Activated naive CD8-positive, alpha-beta T cell treated with anti-CD3 and anti-CD28 coated beads, Interleukin-2, amount 50 U/mL, for 24 hours (primary cell): ENCODE data around the gene ZNF22.

Experiments
- ATAC-seq: fragments of 150-1000 bp; cut with Tn5 transposase; one replicate; pipeline ENCODE4 v1.10.0; 2021
- DNase-seq: peaks from one replicate; pipeline ENCODE4 v3.0.0; 2021
- H3K27ac Mint-ChIP-seq: one replicate; pipeline ENCODE4 v1.8.0; 2021; ENCODE audit warnings: mild to moderate bottlenecking, mixed read lengths
- H3K27me3 Mint-ChIP-seq: one replicate; pipeline ENCODE4 v1.8.0; 2021; ENCODE audit warnings: mixed read lengths
- H3K36me3 Mint-ChIP-seq: one replicate; pipeline ENCODE4 v1.8.0; 2021; ENCODE audit warnings: low read depth, mixed read lengths
- H3K4me1 Mint-ChIP-seq: one replicate; pipeline ENCODE4 v1.8.0; 2021; ENCODE audit warnings: mixed read lengths
- H3K4me3 Mint-ChIP-seq: one replicate; pipeline ENCODE4 v1.8.0; 2021; ENCODE audit warnings: mild to moderate bottlenecking, moderate library complexity, mixed read lengths
- H3K9me3 Mint-ChIP-seq: one replicate; pipeline ENCODE4 v1.8.0; 2021; ENCODE audit warnings: mixed read lengths

The ZNF22 gene

GRCh38 chr10:45000752-45001380 is at the start of gene ZNF22:
ZNF22 (plus strand) TSS chr10:45000923; CDS start chr10:45003369, 2,446 bp downstream.
- peak; percentile 74 for DNase-seq
- H3K4me3 Mint-ChIP-seq, result peak within 1 kb of the TSS; percentile 88
- peaks cover 35% of the 10 kb centered on the region for H3K9me3 Mint-ChIP-seq
- H3K27me3 Mint-ChIP-seq, result no peaks in the 10 kb centered on the region
- H3K36me3 Mint-ChIP-seq, result peaks cover 45% of the 10 kb centered on the region
- ATAC-seq, result peak; percentile 79
- H3K27ac Mint-ChIP-seq, result peak within 1 kb of the TSS; percentile 93
- peaks cover 30% of the 10 kb centered on the region for H3K4me1 Mint-ChIP-seq

- no peak for DNase-seq
- H3K4me3 Mint-ChIP-seq, result no peak overlapping the region
- no peaks in the 10 kb centered on the region for H3K27me3 Mint-ChIP-seq
- H3K4me1 Mint-ChIP-seq, result peaks cover 14% of the 10 kb centered on the region
- no peak overlapping the region for H3K27ac Mint-ChIP-seq
- H3K36me3 Mint-ChIP-seq, result peaks cover 4% of the 10 kb centered on the region
- no peak for ATAC-seq
- H3K9me3 Mint-ChIP-seq, result no peaks in the 10 kb centered on the region
Observed at GRCh38 chr10:44951576-44952226, 49.0 kb upstream of the ZNF22 start.

GRCh38 chr10:44952779-44953231 is 47.9 kb upstream of the ZNF22 start:
- H3K36me3 Mint-ChIP-seq, result peaks cover 7% of the 10 kb centered on the region

DNA sequence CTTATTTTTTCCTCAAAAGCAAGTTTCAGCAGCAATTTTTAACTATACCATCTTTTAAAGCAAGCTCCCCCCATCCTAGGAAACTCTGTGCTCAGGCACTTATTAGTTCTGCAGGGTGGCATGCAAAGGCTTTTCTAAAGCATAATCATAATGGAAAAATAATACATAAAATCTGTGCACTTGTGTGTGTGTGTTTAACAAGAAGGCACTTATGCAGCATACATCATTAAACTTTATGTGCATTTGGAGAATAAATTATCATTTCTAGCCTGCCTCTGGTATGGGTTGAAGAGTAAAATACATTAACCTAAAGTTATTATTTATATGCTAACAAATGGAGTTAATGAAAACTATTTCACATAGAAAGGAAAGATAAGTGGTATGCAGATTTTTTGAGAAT is 46.7 kb upstream of the ZNF22 start:
- ATAC-seq, result no peak
- DNase-seq, result no peak
- H3K4me1 Mint-ChIP-seq, result peaks cover 17% of the 10 kb centered on the region

More at GRCh38 chr10:44952779-44953231, 47.9 kb upstream of the ZNF22 start:
- peaks cover 14% of the 10 kb centered on the region for H3K4me1 Mint-ChIP-seq
- no peak overlapping the region for H3K27ac Mint-ChIP-seq
- H3K9me3 Mint-ChIP-seq, result no peaks in the 10 kb centered on the region
- H3K4me3 Mint-ChIP-seq, result no peak overlapping the region
- ATAC-seq (no peak), DNase-seq (no peak)
- no peaks in the 10 kb centered on the region for H3K27me3 Mint-ChIP-seq

DNA sequence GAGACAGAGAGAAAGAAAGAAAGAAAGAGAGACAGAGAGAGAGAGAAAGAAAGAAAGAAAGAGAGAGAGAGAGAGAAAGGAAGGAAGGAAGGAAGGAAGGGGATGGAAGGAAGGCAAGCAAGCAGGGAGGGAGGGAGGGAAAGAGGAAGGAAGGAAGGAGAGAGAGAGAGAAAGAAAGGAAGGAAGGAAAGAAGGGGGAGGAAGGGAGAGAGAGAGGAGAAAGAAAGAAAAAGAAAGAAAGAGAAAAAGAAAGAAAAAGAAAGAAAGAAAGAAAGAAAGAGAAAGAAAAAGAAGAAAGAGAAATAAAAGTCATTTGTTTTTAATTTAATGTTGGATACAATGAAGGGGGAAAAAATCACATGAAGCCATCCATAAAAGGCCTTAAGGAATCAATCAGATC is 45.8 kb upstream of the ZNF22 start:
- Mint-ChIP-seq H3K27ac (no peak overlapping the region), H3K4me1 (peaks cover 18% of the 10 kb centered on the region), H3K9me3 (no peaks in the 10 kb centered on the region), H3K27me3 (no peaks in the 10 kb centered on the region), H3K36me3 (peaks cover 7% of the 10 kb centered on the region), H3K4me3 (no peak overlapping the region)
- ATAC-seq (no peak), DNase-seq (no peak)

More for the DNA sequence above, 46.7 kb upstream of the ZNF22 start:
- H3K9me3 Mint-ChIP-seq, result no peaks in the 10 kb centered on the region
- H3K27ac Mint-ChIP-seq, result no peak overlapping the region
- no peaks in the 10 kb centered on the region for H3K27me3 Mint-ChIP-seq
- peaks cover 7% of the 10 kb centered on the region for H3K36me3 Mint-ChIP-seq
- H3K4me3 Mint-ChIP-seq, result no peak overlapping the region

GRCh38 chr10:44955413-44956070 is 45.2 kb upstream of the ZNF22 start:
- H3K4me3 Mint-ChIP-seq, result no peak overlapping the region
- no peak overlapping the region for H3K27ac Mint-ChIP-seq
- peaks cover 21% of the 10 kb centered on the region for H3K4me1 Mint-ChIP-seq
- peaks cover 7% of the 10 kb centered on the region for H3K36me3 Mint-ChIP-seq
- H3K9me3 Mint-ChIP-seq, result no peaks in the 10 kb centered on the region
- DNase-seq, result no peak
- no peaks in the 10 kb centered on the region for H3K27me3 Mint-ChIP-seq
- ATAC-seq, result no peak

DNA sequence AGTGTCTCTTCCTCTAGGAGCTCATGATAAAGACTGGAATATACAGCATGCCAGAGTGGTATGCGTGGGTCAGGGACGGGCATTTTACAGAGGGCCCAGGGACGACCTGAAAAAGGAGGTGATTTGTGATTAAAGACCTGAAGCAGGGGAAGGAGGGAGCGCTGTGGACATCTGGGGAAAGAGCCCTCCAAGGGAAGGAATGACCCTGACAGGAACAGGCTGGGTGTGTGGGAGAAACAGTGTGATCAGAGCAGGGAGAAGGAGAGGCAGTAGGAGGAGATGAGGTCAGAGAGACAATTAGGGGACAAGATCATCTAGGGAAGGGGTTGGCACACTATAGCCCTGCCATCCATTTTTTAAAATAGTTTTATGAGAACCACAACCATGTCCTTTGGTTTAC is 44.5 kb upstream of the ZNF22 start:
- no peak overlapping the region for H3K4me3 Mint-ChIP-seq
- H3K27ac Mint-ChIP-seq, result no peak overlapping the region
- H3K36me3 Mint-ChIP-seq, result peaks cover 7% of the 10 kb centered on the region
- no peak for DNase-seq
- peaks cover 21% of the 10 kb centered on the region for H3K4me1 Mint-ChIP-seq
- no peak for ATAC-seq
- no peaks in the 10 kb centered on the region for H3K27me3 Mint-ChIP-seq
- H3K9me3 Mint-ChIP-seq, result no peaks in the 10 kb centered on the region

DNA sequence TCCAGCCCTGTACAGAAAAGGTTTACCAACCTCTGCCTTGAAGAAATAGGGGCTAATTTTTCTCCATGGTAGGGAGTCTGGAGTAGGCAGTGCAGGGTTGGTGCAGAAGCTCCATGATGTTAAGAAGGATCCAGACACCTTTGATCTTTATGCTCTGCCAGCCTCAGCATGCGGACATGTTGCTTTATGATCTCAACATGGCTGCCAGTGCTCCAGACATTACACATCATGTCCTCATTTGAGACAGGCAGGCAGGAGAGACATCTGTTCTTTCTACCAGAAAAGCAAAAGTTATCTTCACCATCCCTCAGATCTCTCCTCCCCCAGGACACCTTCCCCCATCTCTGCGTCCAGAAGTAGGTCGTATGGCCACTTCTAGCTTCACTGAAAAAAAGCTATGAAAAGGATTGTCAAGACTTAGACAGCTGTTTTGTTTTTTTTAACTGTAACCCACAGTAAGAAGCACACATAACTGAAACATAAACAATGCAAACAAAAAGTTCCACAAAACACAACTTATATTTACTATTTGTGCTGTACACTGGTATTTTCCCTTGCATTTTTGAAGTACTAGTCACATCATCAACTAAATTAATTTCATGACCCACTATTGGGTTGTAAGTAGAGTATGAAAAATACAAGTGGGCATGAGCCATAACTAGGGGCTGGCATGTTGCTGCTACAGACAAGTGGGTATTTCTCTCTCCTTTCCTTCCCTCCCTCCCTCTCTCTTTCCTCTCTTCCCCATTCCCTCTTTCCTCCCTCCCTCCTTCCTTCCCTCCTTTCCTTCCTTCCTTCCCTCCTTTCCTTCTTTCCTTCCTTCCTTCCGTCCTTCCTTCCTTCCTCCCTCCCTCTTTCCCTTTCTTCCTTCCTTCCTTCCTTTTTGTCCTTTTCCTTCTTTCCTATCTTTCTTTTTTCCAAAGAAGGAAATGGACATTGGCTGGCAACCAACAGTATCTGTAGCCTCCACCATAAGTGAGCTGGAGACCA is 43.7 kb upstream of the ZNF22 start:
- DNase-seq (no peak), ATAC-seq (no peak)
- H3K4me3 Mint-ChIP-seq, result no peak overlapping the region
- H3K36me3 Mint-ChIP-seq, result peaks cover 7% of the 10 kb centered on the region
- peaks cover 21% of the 10 kb centered on the region for H3K4me1 Mint-ChIP-seq
- no peak overlapping the region for H3K27ac Mint-ChIP-seq
- H3K27me3 Mint-ChIP-seq, result no peaks in the 10 kb centered on the region
- no peaks in the 10 kb centered on the region for H3K9me3 Mint-ChIP-seq

DNA sequence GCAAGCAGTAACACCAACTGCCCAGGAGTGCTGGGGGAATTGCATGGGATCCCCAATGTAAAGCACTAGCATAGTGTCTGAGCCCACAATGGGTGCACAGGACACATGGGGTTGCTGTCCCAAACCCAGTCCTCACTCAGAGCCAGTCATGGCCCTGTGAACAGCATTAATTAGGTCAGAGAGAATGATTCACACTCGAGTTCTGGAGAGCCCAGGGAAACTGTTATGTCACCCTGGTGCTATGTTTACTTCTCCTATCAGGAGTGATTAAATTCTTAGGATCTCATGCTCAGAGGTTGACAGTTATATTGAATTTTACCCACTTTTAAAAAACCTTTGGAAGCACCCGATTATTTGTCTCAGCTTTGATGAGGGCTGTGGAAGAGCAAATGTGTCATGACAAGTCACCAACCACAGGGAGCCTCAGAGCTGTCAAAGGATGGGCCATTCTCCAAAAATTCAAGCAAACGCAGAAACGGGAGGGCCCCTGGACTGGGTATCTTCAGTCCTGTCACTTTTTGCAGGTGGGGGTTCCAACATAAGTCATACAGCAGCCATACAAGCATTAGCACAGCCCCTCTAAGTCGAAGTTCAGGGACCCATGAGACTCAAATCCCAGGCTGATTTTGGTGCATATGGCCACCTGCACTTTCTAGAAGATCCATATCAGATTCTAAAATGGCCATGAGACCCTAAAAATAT is 42.4 kb upstream of the ZNF22 start:
- ATAC-seq (no peak), DNase-seq (no peak)
- peaks cover 21% of the 10 kb centered on the region for H3K4me1 Mint-ChIP-seq
- peak overlapping the region; percentile 56 for H3K27ac Mint-ChIP-seq
- H3K4me3 Mint-ChIP-seq, result peak overlapping the region; percentile 84
- peaks cover 7% of the 10 kb centered on the region for H3K36me3 Mint-ChIP-seq
- H3K9me3 Mint-ChIP-seq, result no peaks in the 10 kb centered on the region
- H3K27me3 Mint-ChIP-seq, result peaks cover 2% of the 10 kb centered on the region

GRCh38 chr10:44958898-44959246 is 41.9 kb upstream of the ZNF22 start:
- Mint-ChIP-seq H3K9me3 (no peaks in the 10 kb centered on the region), H3K4me1 (peaks cover 21% of the 10 kb centered on the region), H3K4me3 (peak overlapping the region; percentile 84), H3K27ac (peak overlapping the region; percentile 56), H3K27me3 (peaks cover 2% of the 10 kb centered on the region), H3K36me3 (peaks cover 7% of the 10 kb centered on the region)
- no peak for DNase-seq
- ATAC-seq, result no peak

DNA sequence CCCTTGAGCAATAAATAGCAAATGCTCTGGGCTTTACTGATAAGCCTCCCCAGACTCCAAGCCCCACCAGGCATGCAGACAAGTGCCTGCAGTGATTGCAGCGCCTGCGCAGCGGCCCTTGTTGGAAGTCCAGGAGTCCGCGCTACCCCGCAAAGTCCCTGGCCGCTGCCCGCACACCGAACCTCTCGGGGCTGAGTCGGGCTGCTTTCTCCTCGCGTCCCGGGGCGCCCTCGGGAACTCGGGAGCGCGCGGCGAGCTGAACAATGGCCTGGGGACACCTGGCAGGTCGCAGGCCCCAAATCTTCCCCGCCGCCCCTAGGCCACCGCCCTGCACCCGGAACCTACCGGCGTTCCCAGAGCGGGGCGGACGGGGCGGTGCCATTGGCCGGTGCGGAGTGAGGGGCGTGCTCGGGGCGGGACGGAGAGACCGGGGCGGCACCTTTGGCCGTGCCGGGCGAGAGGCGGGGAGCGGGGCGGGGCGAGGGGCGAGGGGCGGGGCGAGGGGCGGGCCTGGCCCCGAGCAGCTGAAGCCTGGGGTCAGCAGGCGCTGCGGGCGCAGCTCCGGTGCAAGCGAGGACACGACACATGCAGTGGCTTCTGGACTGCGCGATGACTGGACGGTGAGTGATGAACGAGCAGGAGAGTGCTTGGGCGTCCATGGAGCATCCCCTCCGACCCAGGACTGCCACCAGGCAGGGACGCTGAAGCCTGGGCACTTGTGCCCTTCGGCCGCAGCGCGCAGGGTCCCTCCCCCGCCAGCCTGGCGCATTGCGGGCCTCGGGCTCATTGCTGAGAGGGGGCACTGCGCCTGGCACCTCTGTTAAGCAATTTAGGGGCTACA is 41.3 kb upstream of the ZNF22 start, which contains the start of gene RASSF4:
Gene RASSF4, plus strand, starts transcription at position 556 of the 841 bp plus-strand sequence. CDS start 10,401 bp downstream, outside the sequence.
- peak within 1 kb of the TSS; percentile 84 for H3K4me3 Mint-ChIP-seq
- H3K27ac Mint-ChIP-seq, result peak within 1 kb of the TSS; percentile 56
- ATAC-seq (peak; percentile 100), DNase-seq (peak; percentile 95)
- H3K4me1 Mint-ChIP-seq, result peaks cover 23% of the 10 kb centered on the region
- H3K36me3 Mint-ChIP-seq, result peaks cover 4% of the 10 kb centered on the region
- H3K9me3 Mint-ChIP-seq, result no peaks in the 10 kb centered on the region
- peaks cover 2% of the 10 kb centered on the region for H3K27me3 Mint-ChIP-seq

GRCh38 chr10:44960088-44960460 is 40.6 kb upstream of the ZNF22 start:
- peaks cover 4% of the 10 kb centered on the region for H3K36me3 Mint-ChIP-seq
- H3K4me3 Mint-ChIP-seq, result peak overlapping the region; percentile 84
- ATAC-seq, result no peak
- no peak for DNase-seq
- peaks cover 24% of the 10 kb centered on the region for H3K4me1 Mint-ChIP-seq
- H3K27ac Mint-ChIP-seq, result no peak overlapping the region
- H3K27me3 Mint-ChIP-seq, result peaks cover 2% of the 10 kb centered on the region
- no peaks in the 10 kb centered on the region for H3K9me3 Mint-ChIP-seq
